Liver (tissue), 9 donors: ENCODE measurements around the gene EPB41L2. TPM values are rescaled to one million over a fixed set of nuclear protein-coding genes. Genes with fewer than 3 reads are reported as not detected.

Source experiments
- DNase-seq: peaks from one replicate; pipeline ENCODE4 v3.0.0-alpha.2; 2017; ENCODE audit warnings: low spot score
- H3K27ac ChIP-seq, 2 donors: one replicate each; pipeline ENCODE4 v1.7.0; 2013; ENCODE audit warnings: inconsistent platforms in 2 of 2, low read length in 2 of 2, control low read depth in 1 of 2, low read depth in 1 of 2, mild to moderate bottlenecking in 1 of 2
- H3K27me3 ChIP-seq, 4 donors: one replicate each; pipeline versions ENCODE4 v1.6.1 to v1.7.0; 2013; ENCODE audit warnings: low read length in 3 of 4, inconsistent platforms in 1 of 4, mild to moderate bottlenecking in 1 of 4, moderate library complexity in 1 of 4; ENCODE audit not compliant: control insufficient read depth in 4 of 4, insufficient read depth in 4 of 4
- H3K36me3 ChIP-seq, 4 donors: one replicate each; pipeline versions ENCODE4 v1.6.1 to v1.7.0; 2013; ENCODE audit warnings: low read length in 3 of 4, mild to moderate bottlenecking in 3 of 4, low read depth in 1 of 4, moderate library complexity in 1 of 4; ENCODE audit not compliant: control insufficient read depth in 4 of 4, insufficient read depth in 3 of 4
- H3K4me1 ChIP-seq, 4 donors: one replicate each; pipeline versions ENCODE4 v1.6.1 to v1.7.0; 2013; ENCODE audit warnings: low read length in 3 of 4, mild to moderate bottlenecking in 3 of 4, moderate library complexity in 1 of 4; ENCODE audit not compliant: control insufficient read depth in 4 of 4, insufficient read depth in 4 of 4
- H3K4me3 ChIP-seq, 3 donors: one replicate each; pipeline versions ENCODE4 v1.6.1 to v1.7.0; 2013; ENCODE audit warnings: low read length in 3 of 3, control low read depth in 1 of 3, low read depth in 1 of 3, mild to moderate bottlenecking in 1 of 3
- H3K9ac ChIP-seq, 2 donors: one replicate each; pipeline ENCODE4 v1.7.0; 2013; ENCODE audit warnings: low read length in 2 of 2, mild to moderate bottlenecking in 2 of 2, moderate library complexity in 2 of 2, control low read depth in 1 of 2, low read depth in 1 of 2
- H3K9me3 ChIP-seq, 4 donors: one replicate each; pipeline versions ENCODE4 v1.6.1 to v1.7.0; 2013; ENCODE audit warnings: low read length in 3 of 4; ENCODE audit not compliant: control insufficient read depth in 4 of 4
- ATF3 ChIP-seq: IDR thresholded peaks from 2 replicates; pipeline ENCODE4 v1.6.1; 2016; ENCODE audit warnings: antibody characterized with exemption
- CTCF ChIP-seq: fragments of 150-350 bp; IDR thresholded peaks from 2 replicates; pipeline ENCODE4 v1.5.1; 2017; ENCODE audit warnings: improper control_type of control experiment, low read depth, low read length; ENCODE audit not compliant: missing input control
- EGR1 ChIP-seq, 2 donors: IDR thresholded peaks; 2 replicates each; pipeline ENCODE4 v1.6.1; 2016 to 2018; ENCODE audit warnings: antibody characterized with exemption in 2 of 2, low read depth in 2 of 2
- FOXA1 ChIP-seq: IDR thresholded peaks from 2 replicates; pipeline ENCODE4 v1.6.1; 2016; ENCODE audit warnings: antibody characterized with exemption
- FOXA2 ChIP-seq: IDR thresholded peaks from 2 replicates; pipeline ENCODE4 v1.6.1; 2016; ENCODE audit warnings: antibody characterized with exemption
- GABPA ChIP-seq, 2 donors: IDR thresholded peaks in 1 of 2; conservative IDR thresholded peaks in 1 of 2; 2 replicates each; pipeline ENCODE4 v1.6.1; 2016; ENCODE audit warnings: antibody characterized with exemption in 2 of 2, mild to moderate bottlenecking in 1 of 2, moderate library complexity in 1 of 2
- HNF4A ChIP-seq, 2 donors: conservative IDR thresholded peaks; 2 replicates each; pipeline ENCODE4 v1.6.1; 2016; ENCODE audit warnings: antibody characterized with exemption in 2 of 2, mild to moderate bottlenecking in 2 of 2
- HNF4G ChIP-seq: IDR thresholded peaks from 2 replicates; pipeline ENCODE4 v1.6.1; 2016; ENCODE audit warnings: antibody characterized with exemption
- JUND ChIP-seq, 2 donors: IDR thresholded peaks; 2 replicates each; pipeline ENCODE4 v1.6.1; 2016; ENCODE audit warnings: antibody characterized with exemption in 2 of 2
- NR2F2 ChIP-seq: IDR thresholded peaks from 2 replicates; pipeline ENCODE4 v1.6.1; 2016; ENCODE audit warnings: antibody characterized with exemption
- RAD21 ChIP-seq, 2 donors: IDR thresholded peaks; 2 replicates each; pipeline ENCODE4 v1.6.1; 2016; ENCODE audit warnings: antibody characterized with exemption in 2 of 2, mild to moderate bottlenecking in 2 of 2
- REST ChIP-seq: IDR thresholded peaks from 2 replicates; pipeline ENCODE4 v1.6.1; 2016; ENCODE audit warnings: antibody characterized with exemption, mild to moderate bottlenecking
- TAF1 ChIP-seq: conservative IDR thresholded peaks from 2 replicates; pipeline ENCODE4 v1.6.1; 2016; ENCODE audit warnings: antibody characterized with exemption, mild to moderate bottlenecking
- YY1 ChIP-seq: IDR thresholded peaks from 2 replicates; pipeline ENCODE4 v1.6.1; 2016; ENCODE audit warnings: antibody characterized with exemption, mild to moderate bottlenecking
- ZBTB33 ChIP-seq: IDR thresholded peaks from 2 replicates; pipeline ENCODE4 v1.6.1; 2016; ENCODE audit warnings: antibody characterized with exemption
- WGBS: extraction: QIAGEN DNeasy Blood & Tissue Kit; methylation state at CpG from one replicate; pipeline ENCODE4 v1.1.7; 2013; 5-methylcytosine and 5-hydroxymethylcytosine counted together
- polyA plus RNA-seq, 2 donors: library from polyadenylated mRNA; stranded (reverse) in 1 of 2; unstranded in 1 of 2; fragments of 200-250 nt in 1 of 2; fragments of >200 nt in 1 of 2; fragmentation: Nextera tagmentation in 1 of 2; extraction: Ambion mirVana in 1 of 2; gene quantifications; one replicate each; pipeline versions ENCODE4 v1.2.1 to v1.2.3, GENCODE V29; 2013 to 2015
- total RNA-seq, 2 donors: library from RNA; depleted of rRNA; stranded (reverse); fragments of >200 nt; gene quantifications; one replicate each; pipeline ENCODE4 v1.2.3, GENCODE V29; 2014
- donor health status: healthy.
- donor health status: healthy.
- donor health status: healthy.
- donor health status: healthy.
- donor health status: healthy.

The EPB41L2 gene
- total and polyA plus RNA-seq, 4 donors: 10.0 to 43.3 (median 18.7) TPM

- Histone ChIP-seq H3K4me3 (no peak overlapping the region), H3K27ac (no peak overlapping the region), H3K9me3 (no peaks in the 10 kb centered on the region), H3K9ac (no peak overlapping the region), H3K4me1 (no peaks in the 10 kb centered on the region), H3K36me3 (no peaks in the 10 kb centered on the region), H3K27me3 (no peaks in the 10 kb centered on the region)
- TF ChIP-seq JUND (IDR thresholded peaks at IDR 0.05) (no peak), CTCF (no peak), ZBTB33 (no peak), YY1 (no peak), FOXA2 (no peak), TAF1 (no peak), EGR1 (IDR thresholded peaks at IDR 0.05; ENCODE audit: low read depth in 2 of 2) (no peak), ATF3 (no peak), HNF4A (conservative IDR thresholded peaks at IDR 0.05) (no peak)
- DNase-seq: no peak
- WGBS: 79% methylated on average over 6 of the region's 6 CpGs
These were observed 65.8 kb downstream of the EPB41L2 start for GRCh38 chr6:130997061-130997753.

- Histone ChIP-seq H3K9me3 (no peaks in the 10 kb centered on the region), H3K4me1 (no peaks in the 10 kb centered on the region), H3K9ac (no peak overlapping the region), H3K36me3 (no peaks in the 10 kb centered on the region), H3K27ac (no peak overlapping the region), H3K27me3 (no peaks in the 10 kb centered on the region), H3K4me3 (no peak overlapping the region)
- TF ChIP-seq YY1 (no peak), EGR1 (IDR thresholded peaks at IDR 0.05; ENCODE audit: low read depth in 2 of 2) (no peak), GABPA (IDR thresholded peaks at IDR 0.05 in 1 of 2, conservative IDR thresholded peaks at IDR 0.05 in 1 of 2) (no peak), JUND (IDR thresholded peaks at IDR 0.05) (no peak), TAF1 (no peak), ZBTB33 (no peak), FOXA1 (no peak), FOXA2 (no peak), RAD21 (IDR thresholded peaks at IDR 0.05) (no peak), HNF4G (no peak), ATF3 (no peak), CTCF (no peak), NR2F2 (no peak), REST (no peak)
- DNase-seq: no peak
- WGBS: 86% methylated on average over 1 of the region's 1 CpG
These were observed 66.4 kb downstream of the EPB41L2 start for GRCh38 chr6:130996635-130997034.
